GM18511 (cell line): Measurements from ENCODE around the gene COL4A1.
"Not testable (repeated sequence)": the region's sequence is repeated elsewhere in the genome, so short reads cannot be mapped to it uniquely, and the experiment has no call there.

Source experiments
- ATAC-seq: cut with Tn5 transposase; IDR thresholded peaks from one replicate; pipeline ENCODE4 v1.9.1; 2021; ENCODE audit warnings: mild to moderate bottlenecking, moderate library complexity; ENCODE audit not compliant: unreplicated experiment

Gene COL4A1

GRCh38 chr13:110324026-110324749, 17.2 kb upstream of the COL4A1 start:
- ATAC-seq, result no peak

DNA sequence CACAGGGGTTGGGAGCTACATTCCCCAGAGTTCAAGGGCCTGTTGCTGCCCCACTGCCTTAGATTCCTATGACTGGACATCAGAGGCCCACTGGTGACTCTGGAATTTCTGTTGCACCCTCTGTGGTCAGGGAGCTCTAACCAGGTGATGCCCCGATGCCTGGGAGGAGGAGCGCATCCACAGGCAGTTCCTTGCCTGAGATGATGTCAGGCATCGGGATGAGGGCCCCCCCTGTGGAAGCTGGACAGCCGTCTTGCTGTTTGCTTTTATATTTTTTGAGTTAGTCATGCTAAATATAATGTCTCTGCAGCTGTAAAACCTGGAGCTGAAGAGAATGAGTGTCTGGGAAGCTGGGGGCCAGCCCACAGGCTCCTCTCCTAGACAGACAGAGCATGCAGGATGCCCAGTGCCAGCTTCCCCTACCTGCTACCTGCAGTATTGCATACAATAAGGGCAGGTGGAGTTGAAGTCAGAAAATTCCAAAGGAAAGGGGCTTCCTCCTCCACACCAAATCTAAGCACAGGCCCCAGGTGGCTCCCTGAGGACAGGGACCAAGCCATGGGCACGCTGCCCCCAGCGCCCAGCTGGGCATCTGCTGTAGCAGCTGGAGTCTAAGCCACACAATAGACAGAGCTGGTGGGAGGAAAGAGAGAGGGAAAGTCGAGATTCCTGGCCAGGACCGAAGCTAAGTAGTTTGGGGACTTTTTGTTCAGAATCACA, 16.4 kb upstream of the COL4A1 start:
- no peak for ATAC-seq

GRCh38 chr13:110322828-110323171, 15.8 kb upstream of the COL4A1 start:
- ATAC-seq, result no peak

- ATAC-seq, result no peak
Observed at GRCh38 chr13:110322126-110322827, 15.3 kb upstream of the COL4A1 start.

DNA sequence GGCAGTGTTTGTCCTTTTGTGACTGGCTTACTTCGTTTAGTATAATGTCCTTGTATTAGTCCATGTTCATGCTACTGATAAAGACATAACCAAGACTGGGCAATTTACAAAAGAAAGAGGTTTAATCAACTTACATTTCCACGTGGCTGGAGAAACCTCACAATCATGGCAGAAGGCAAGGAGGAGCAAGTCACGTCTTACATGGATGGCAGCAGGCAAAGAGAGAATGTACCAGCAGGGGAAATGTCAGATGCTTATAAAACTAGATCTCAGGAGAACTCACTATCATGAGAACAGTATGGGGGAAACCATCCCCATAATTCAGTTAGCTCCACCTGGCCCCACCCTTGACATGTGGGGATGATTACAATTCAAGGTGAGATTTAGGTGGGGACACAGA, 14.6 kb upstream of the COL4A1 start:
- ATAC-seq, result not testable (repeated sequence)

GRCh38 chr13:110320645-110321044, 13.7 kb upstream of the COL4A1 start:
- no peak for ATAC-seq

DNA sequence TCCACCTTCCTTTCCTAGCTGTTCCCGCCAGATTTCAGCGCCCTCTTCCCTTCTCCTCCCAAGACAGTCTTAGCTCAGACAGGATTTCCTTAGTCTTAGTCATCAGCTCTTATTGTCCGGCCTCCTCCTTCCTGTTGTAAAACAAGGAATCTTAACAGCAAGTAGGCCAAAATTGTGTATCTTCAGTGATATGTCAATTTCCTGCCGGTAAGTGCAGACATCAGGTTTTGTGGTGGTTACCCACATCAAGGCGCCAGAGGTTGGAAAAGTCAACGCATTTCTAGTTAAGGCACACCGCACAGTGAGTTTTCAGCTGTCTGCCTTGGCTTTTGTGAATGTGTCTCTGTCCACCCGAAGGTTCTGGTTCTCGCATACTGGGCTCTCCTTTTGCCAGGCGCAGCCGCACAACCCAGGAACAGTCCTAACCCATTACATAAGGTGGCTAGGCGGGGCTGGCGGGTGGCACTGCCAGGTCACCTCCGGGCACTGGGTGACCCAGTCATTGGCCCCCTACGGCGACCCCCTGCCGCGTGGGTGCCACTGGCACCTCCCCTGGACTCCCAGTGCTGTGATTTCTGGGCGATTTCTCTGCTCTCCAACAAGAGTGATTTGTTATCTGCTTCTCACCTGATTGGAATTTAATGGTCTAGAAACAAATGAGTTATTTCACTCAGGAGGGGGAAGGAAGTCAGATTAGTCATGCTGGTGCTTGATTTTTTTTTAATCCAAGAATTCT, 13.0 kb upstream of the COL4A1 start:
- no peak for ATAC-seq

GRCh38 chr13:110319397-110319773, 12.4 kb upstream of the COL4A1 start:
- ATAC-seq, result no peak

DNA sequence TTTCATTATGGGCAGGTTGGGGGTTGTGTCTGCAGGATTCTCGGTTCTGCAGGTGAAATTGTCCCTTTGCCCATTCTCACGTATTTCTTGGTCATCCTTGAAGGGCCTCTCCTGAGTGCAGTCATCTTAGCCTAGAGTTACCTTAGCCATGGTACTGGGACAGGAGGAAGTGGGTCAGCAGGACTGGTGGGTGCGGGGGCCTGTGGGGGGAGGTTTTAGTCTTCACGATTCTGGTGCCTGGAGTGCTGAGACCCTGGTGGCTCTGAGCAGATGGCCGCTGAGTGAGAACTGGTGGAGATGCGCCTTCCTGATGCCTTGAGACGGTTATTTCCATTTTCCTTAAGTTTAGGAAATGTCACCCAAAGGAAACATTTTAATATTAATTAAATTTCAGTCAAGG, 12.0 kb upstream of the COL4A1 start:
- ATAC-seq, result no peak

DNA sequence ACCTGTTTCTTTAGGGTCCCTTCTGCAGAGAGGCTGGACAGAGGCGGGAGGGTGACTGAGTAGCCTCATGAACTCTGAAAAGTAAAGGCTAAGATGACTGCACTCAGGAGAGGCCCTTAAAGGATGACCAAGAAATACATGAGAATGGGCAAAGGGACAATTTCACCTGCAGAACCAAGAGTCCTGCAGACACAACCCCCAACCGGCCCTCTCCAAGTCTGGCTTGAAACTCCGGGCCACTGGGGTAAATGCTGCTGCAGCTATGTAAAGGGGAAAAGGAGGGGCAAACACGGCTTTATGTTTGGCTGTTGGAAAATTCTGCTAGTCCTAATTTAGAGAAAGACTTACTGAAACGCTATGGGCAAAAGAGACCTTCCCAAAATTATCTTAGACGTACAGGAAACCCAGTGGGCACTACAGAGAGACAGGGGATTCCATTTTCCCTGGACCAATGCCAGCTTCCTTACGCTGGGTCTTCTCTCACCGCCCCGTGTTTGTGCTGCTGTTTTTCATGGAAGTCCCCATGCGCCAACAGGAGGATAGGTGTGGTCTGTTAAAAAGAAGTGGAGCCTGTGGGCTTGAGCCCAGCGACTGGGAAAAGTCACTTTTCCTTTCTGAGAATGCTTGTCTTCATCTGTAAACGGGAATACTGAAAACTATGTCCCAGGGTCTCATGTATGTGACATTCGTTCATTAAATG, 10.7 kb upstream of the COL4A1 start:
- ATAC-seq, result no peak

- no peak for ATAC-seq
Observed at GRCh38 chr13:110317093-110317492, 10.1 kb upstream of the COL4A1 start.

- ATAC-seq, result no peak
Observed at GRCh38 chr13:110316196-110316595, 9.2 kb upstream of the COL4A1 start.

GRCh38 chr13:110314516-110315245, 7.7 kb upstream of the COL4A1 start:
- ATAC-seq, result no peak

DNA sequence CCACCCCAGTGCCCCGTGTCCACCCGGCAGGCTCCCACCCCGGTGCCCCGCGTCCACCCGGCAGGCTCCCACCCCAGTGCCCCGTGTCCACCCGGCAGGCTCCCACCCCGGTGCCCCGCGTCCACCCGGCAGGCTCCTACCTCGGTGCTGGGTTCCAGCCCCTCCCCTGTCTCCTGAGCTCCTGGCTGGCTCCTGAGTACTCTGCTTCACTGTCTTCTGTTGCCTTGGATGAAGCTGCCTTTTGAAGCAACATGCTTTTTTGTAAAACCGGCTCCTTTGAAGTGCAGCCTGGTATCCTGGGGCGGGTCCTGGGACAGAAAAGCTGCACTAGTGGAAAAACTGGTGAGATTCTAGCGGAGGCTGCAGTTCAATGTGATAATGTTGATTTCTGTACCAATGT, 6.8 kb upstream of the COL4A1 start:
- not testable (repeated sequence) for ATAC-seq

GRCh38 chr13:110313261-110313660, 6.3 kb upstream of the COL4A1 start:
- ATAC-seq, result not testable (repeated sequence)

DNA sequence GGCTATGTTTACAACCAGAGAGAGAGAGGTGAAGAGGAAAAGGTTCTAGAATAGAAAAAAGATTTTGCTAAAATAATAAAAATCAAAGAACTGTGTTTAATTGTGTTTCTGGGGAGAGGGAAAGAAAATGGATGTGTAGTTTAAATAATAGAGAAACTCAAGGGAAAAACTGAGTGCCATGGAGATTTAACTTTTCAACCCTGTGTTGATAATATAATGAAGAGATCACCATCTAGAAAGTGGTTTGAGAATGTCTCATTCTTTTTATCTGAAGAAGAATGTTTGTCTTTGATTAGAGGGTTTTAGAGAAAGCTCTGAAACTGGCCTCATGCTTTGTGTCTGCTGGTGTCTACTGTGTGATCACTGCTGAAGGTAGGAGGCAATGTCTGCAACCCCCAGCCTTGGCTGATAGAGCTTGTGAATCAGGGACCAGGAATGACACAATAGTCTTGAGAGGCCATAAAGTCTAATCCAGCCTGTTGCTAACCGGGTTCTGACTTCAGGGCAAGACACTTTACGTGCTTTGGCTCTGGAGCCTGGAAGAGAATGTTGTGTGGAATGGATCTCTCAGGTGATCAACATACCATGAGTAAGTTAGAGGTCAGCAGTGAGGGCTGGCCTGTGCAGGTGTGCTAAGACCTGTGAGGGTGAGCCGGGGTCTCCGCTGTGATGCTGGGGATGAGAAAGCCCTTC, 5.5 kb upstream of the COL4A1 start:
- no peak for ATAC-seq

GRCh38 chr13:110311443-110312338, 4.7 kb upstream of the COL4A1 start:
- no peak for ATAC-seq
